ENCODE results near the gene PRAMEF1.

GRCh38 chr1:12762766-12763165, 28.4 kb upstream of the PRAMEF1 start:
- TF ChIP-seq CTCF (IDR thresholded peaks at IDR 0.05; ENCODE audit: insufficient read depth, low read length) (no peak), POLR2AphosphoS5 (IDR thresholded peaks at IDR 0.05; ENCODE audit: low read depth) (no peak), REST (IDR thresholded peaks at IDR 0.05; ENCODE audit: insufficient replicate concordance, low read depth) (no peak), GABPA (IDR thresholded peaks at IDR 0.05; ENCODE audit: low read depth) (no peak)

Data from HL-60 (cell line).